Progenitor cell of endocrine pancreas (in vitro differentiated cells): Measurements from ENCODE around the gene MRPL50. TPM values are rescaled to one million over a fixed set of nuclear protein-coding genes. Genes with fewer than 3 reads are reported as not detected.

Experiments used
- DNase-seq: peaks from one replicate; pipeline ENCODE4 v3.0.0; 2021; ENCODE audit warnings: low spot score; ENCODE audit not compliant: unreplicated experiment
- H3K27ac Mint-ChIP-seq: 2 replicates; pipeline ENCODE4 v1.8.0; 2021; ENCODE audit warnings: mild to moderate bottlenecking, moderate library complexity, mixed read lengths
- H3K27me3 Mint-ChIP-seq: 2 replicates; pipeline ENCODE4 v1.8.0; 2021; ENCODE audit warnings: mixed read lengths
- H3K36me3 Mint-ChIP-seq: 2 replicates; pipeline ENCODE4 v1.8.0; 2022; ENCODE audit warnings: mixed read lengths; ENCODE audit not compliant: insufficient read depth
- H3K4me1 Mint-ChIP-seq: 2 replicates; pipeline ENCODE4 v1.8.0; 2021; ENCODE audit warnings: low read depth, mixed read lengths
- H3K4me3 Mint-ChIP-seq: 2 replicates; pipeline ENCODE4 v1.8.0; 2021; ENCODE audit warnings: low read depth, mild to moderate bottlenecking, moderate library complexity, mixed read lengths
- H3K9me3 Mint-ChIP-seq: 2 replicates; pipeline ENCODE4 v1.8.0; 2021; ENCODE audit warnings: low read depth, mixed read lengths
- CTCF ChIP-seq: fragments of 200-600 bp; sonication (generic); IDR thresholded peaks from one replicate; pipeline ENCODE4 v1.5.0; 2021; ENCODE audit warnings: antibody characterized with exemption, mild to moderate bottlenecking; ENCODE audit not compliant: unreplicated experiment
- total RNA-seq: library from RNA; stranded (reverse); gene quantifications from 2 replicates; pipeline ENCODE4 v1.2.1, GENCODE V29; 2021

MRPL50 gene
- total RNA-seq, 1 donor from 2014 or later = 16.1 TPM

GRCh38 chr9:101376111-101376848, 22.1 kb downstream of the MRPL50 start:
- H3K4me1 Mint-ChIP-seq = no peaks in the 10 kb centered on the region
- H3K36me3 Mint-ChIP-seq = peaks cover 3% of the 10 kb centered on the region
- no peaks in the 10 kb centered on the region for H3K27me3 Mint-ChIP-seq
- H3K9me3 Mint-ChIP-seq = peaks cover 19% of the 10 kb centered on the region
- H3K27ac Mint-ChIP-seq = no peak overlapping the region
- no peak for TF ChIP-seq CTCF
- DNase-seq = no peak
- no peak overlapping the region for H3K4me3 Mint-ChIP-seq

- DNase-seq = no peak
- TF ChIP-seq CTCF = no peak
- Mint-ChIP-seq H3K4me3 (no peak overlapping the region), H3K4me1 (no peaks in the 10 kb centered on the region), H3K9me3 (peaks cover 19% of the 10 kb centered on the region), H3K36me3 (peaks cover 3% of the 10 kb centered on the region), H3K27ac (no peak overlapping the region), H3K27me3 (no peaks in the 10 kb centered on the region)
Measured at GRCh38 chr9:101375546-101375945, 22.9 kb downstream of the MRPL50 start.

GRCh38 chr9:101372327-101373118, 25.9 kb downstream of the MRPL50 start:
- Mint-ChIP-seq H3K4me3 (no peak overlapping the region), H3K4me1 (peaks cover 3% of the 10 kb centered on the region), H3K9me3 (peaks cover 6% of the 10 kb centered on the region), H3K27ac (no peak overlapping the region), H3K36me3 (no peaks in the 10 kb centered on the region), H3K27me3 (no peaks in the 10 kb centered on the region)
- DNase-seq = no peak
- TF ChIP-seq CTCF = no peak

GRCh38 chr9:101371813-101372212, 26.6 kb downstream of the MRPL50 start:
- no peak for TF ChIP-seq CTCF
- no peak overlapping the region for H3K27ac Mint-ChIP-seq
- no peak for DNase-seq
- no peaks in the 10 kb centered on the region for H3K27me3 Mint-ChIP-seq
- H3K9me3 Mint-ChIP-seq = peaks cover 5% of the 10 kb centered on the region
- no peak overlapping the region for H3K4me3 Mint-ChIP-seq
- no peaks in the 10 kb centered on the region for H3K36me3 Mint-ChIP-seq
- H3K4me1 Mint-ChIP-seq = peaks cover 9% of the 10 kb centered on the region

GRCh38 chr9:101369884-101370531, 28.4 kb downstream of the MRPL50 start:
- Mint-ChIP-seq H3K27ac (no peak overlapping the region), H3K4me1 (peaks cover 17% of the 10 kb centered on the region), H3K36me3 (no peaks in the 10 kb centered on the region), H3K9me3 (peaks cover 5% of the 10 kb centered on the region), H3K4me3 (no peak overlapping the region), H3K27me3 (no peaks in the 10 kb centered on the region)
- no peak for DNase-seq
- TF ChIP-seq CTCF = no peak
